Retinal pigment epithelial cell (primary cell): ENCODE data around the gene STX19.
"Not testable (repeated sequence)": the region's sequence is repeated elsewhere in the genome, so short reads cannot be mapped to it uniquely, and the experiment has no call there.

ENCODE experiments used
- DNase-seq: peaks from one replicate; pipeline ENCODE4 v3.0.0-alpha.2; 2010; ENCODE audit warnings: low read depth
- H3K4me3 ChIP-seq: 2 replicates; pipeline ENCODE4 v1.5.1; 2011; ENCODE audit warnings: mild to moderate bottlenecking, low read length, control low read depth, moderate library complexity
- CTCF ChIP-seq: conservative IDR thresholded peaks from 2 replicates; pipeline ENCODE4 v1.5.1; 2011; ENCODE audit warnings: low read depth, low read length, control low read depth, inconsistent platforms

Gene STX19

GRCh38 chr3:94050546-94050945 is 22.1 kb upstream of the STX19 start:
- no peak for DNase-seq
- H3K4me3 ChIP-seq: no peak overlapping the region
- no peak for TF ChIP-seq CTCF

- H3K4me3 ChIP-seq: no peak overlapping the region
- no peak for TF ChIP-seq CTCF
- DNase-seq: no peak
Observed at GRCh38 chr3:94049267-94049666, 20.9 kb upstream of the STX19 start.

- no peak for DNase-seq
- no peak overlapping the region for H3K4me3 ChIP-seq
- TF ChIP-seq CTCF: no peak
Observed at GRCh38 chr3:94046533-94046932, 18.1 kb upstream of the STX19 start.

GRCh38 chr3:94044100-94044936 is 15.9 kb upstream of the STX19 start:
- H3K4me3 ChIP-seq, DNase-seq: not testable (repeated sequence)

GRCh38 chr3:94043285-94043684 is 14.9 kb upstream of the STX19 start:
- DNase-seq: no peak
- H3K4me3 ChIP-seq: no peak overlapping the region
- TF ChIP-seq CTCF: no peak

- DNase-seq: no peak
- TF ChIP-seq CTCF: peak; percentile 48
- no peak overlapping the region for H3K4me3 ChIP-seq
Observed at GRCh38 chr3:94036909-94037507, 8.6 kb upstream of the STX19 start.

GRCh38 chr3:94026623-94027022 is 1.8 kb downstream of the STX19 start:
- H3K4me3 ChIP-seq: no peak overlapping the region
- DNase-seq: no peak
- no peak for TF ChIP-seq CTCF
